Fibroblast of the aortic adventitia (primary cell): Measurements from ENCODE around the gene CYP24A1. TPM values are rescaled to one million over a fixed set of nuclear protein-coding genes. Genes with fewer than 3 reads are reported as not detected.

ENCODE experiments used
- DNase-seq: peaks from one replicate; pipeline ENCODE4 v3.0.0-alpha.2; 2010; ENCODE audit warnings: low read depth
- H3K4me3 ChIP-seq: 2 replicates; pipeline ENCODE4 v1.5.1; 2011; ENCODE audit warnings: low read depth, mild to moderate bottlenecking, control low read depth, low read length, moderate library complexity
- CTCF ChIP-seq: IDR thresholded peaks from 2 replicates; pipeline ENCODE4 v1.5.1; 2011; ENCODE audit warnings: mild to moderate bottlenecking, low read length, control low read depth, inconsistent platforms; ENCODE audit not compliant: insufficient read depth
- total RNA-seq: library from RNA; depleted of rRNA; stranded (reverse); fragments of >200 nt; gene quantifications from 2 replicates; pipeline ENCODE4 v1.2.3, GENCODE V29; 2012; ENCODE audit warnings: low replicate concordance

Gene CYP24A1
- total RNA-seq, 1 donor: not detected

GRCh38 chr20:54197621-54198604 is 24.1 kb upstream of the CYP24A1 start:
- DNase-seq: peak; percentile 72
- TF ChIP-seq CTCF: peak; percentile 35
- no peak overlapping the region for H3K4me3 ChIP-seq

GRCh38 chr20:54195483-54196472 is 22.0 kb upstream of the CYP24A1 start:
- DNase-seq: no peak
- H3K4me3 ChIP-seq: no peak overlapping the region
- no peak for TF ChIP-seq CTCF

GRCh38 chr20:54194724-54195438 is 21.1 kb upstream of the CYP24A1 start:
- H3K4me3 ChIP-seq: no peak overlapping the region
- TF ChIP-seq CTCF: peak; percentile 27
- DNase-seq: no peak

GRCh38 chr20:54193817-54194216 is 20.0 kb upstream of the CYP24A1 start:
- TF ChIP-seq CTCF: no peak
- H3K4me3 ChIP-seq: no peak overlapping the region
- no peak for DNase-seq

GRCh38 chr20:54190217-54190616 is 16.4 kb upstream of the CYP24A1 start:
- no peak overlapping the region for H3K4me3 ChIP-seq
- no peak for DNase-seq
- TF ChIP-seq CTCF: no peak

- no peak for TF ChIP-seq CTCF
- H3K4me3 ChIP-seq: no peak overlapping the region
- no peak for DNase-seq
Observed at GRCh38 chr20:54189630-54190029, 15.8 kb upstream of the CYP24A1 start.
